Thyroid gland (tissue), 4 donors: ENCODE results near the gene CITED4.

ENCODE experiments used
- CTCF ChIP-seq, 6 experiments: fragments of 200-600 bp in 3 of 6; fragments of 450-650 bp in 3 of 6; sonication (generic) in 3 of 6; IDR thresholded peaks; one replicate each; pipeline ENCODE4 v1.5.1; 2016 to 2019; ENCODE audit warnings: antibody characterized with exemption in 6 of 6, mild to moderate bottlenecking in 2 of 6, inconsistent platforms in 1 of 6, moderate library complexity in 1 of 6
- POLR2A ChIP-seq, 2 donors: fragments of 450-650 bp; IDR thresholded peaks; one replicate each; pipeline ENCODE4 v1.6.1; 2017; ENCODE audit warnings: antibody characterized with exemption in 2 of 2, mild to moderate bottlenecking in 2 of 2, moderate library complexity in 1 of 2

GRCh38 chr1:40876436-40876761, 14.2 kb upstream of the CITED4 start:
- TF ChIP-seq CTCF (IDR thresholded peaks at IDR 0.05) (no peak), POLR2A (IDR thresholded peaks at IDR 0.05) (no peak)
